ENCODE data around the gene DMXL1. TPM values are rescaled to one million over a fixed set of nuclear protein-coding genes. Genes with fewer than 3 reads are reported as not detected.

DMXL1 gene
- total RNA-seq, 6 experiments from 2014 or later = 19.1 to 25.6 (median 22.9) TPM

- no peaks in the 10 kb centered on the region for H3K27me3 ChIP-seq
- H3K4me3 ChIP-seq = no peak overlapping the region
- no peak overlapping the region for H3K27ac ChIP-seq
- H3K9me3 ChIP-seq = no peaks in the 10 kb centered on the region
- WGBS (ENCODE audit: insufficient coverage, low coverage, low lambda C conversion rate, missing lambda C conversion rate) = 100% methylated on average over 1 of the region's 2 CpGs
- DNase-seq (no peak), ATAC-seq (peak in 1 of 4 donors; percentile 23)
- TF ChIP-seq, protein P1, sequence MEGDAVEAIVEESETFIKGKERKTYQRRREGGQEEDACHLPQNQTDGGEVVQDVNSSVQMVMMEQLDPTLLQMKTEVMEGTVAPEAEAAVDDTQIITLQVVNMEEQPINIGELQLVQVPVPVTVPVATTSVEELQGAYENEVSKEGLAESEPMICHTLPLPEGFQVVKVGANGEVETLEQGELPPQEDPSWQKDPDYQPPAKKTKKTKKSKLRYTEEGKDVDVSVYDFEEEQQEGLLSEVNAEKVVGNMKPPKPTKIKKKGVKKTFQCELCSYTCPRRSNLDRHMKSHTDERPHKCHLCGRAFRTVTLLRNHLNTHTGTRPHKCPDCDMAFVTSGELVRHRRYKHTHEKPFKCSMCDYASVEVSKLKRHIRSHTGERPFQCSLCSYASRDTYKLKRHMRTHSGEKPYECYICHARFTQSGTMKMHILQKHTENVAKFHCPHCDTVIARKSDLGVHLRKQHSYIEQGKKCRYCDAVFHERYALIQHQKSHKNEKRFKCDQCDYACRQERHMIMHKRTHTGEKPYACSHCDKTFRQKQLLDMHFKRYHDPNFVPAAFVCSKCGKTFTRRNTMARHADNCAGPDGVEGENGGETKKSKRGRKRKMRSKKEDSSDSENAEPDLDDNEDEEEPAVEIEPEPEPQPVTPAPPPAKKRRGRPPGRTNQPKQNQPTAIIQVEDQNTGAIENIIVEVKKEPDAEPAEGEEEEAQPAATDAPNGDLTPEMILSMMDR (IDR thresholded peaks at IDR 0.05) = no peak
- TF ChIP-seq POLR2A (IDR thresholded peaks at IDR 0.05) = no peak
- no peaks in the 10 kb centered on the region for H3K4me1 ChIP-seq
- H3K36me3 ChIP-seq = no peaks in the 10 kb centered on the region
- intact Hi-C loops (cut with DNase I) = no loop called here
Measured at GRCh38 chr5:119290607-119291006, 219.7 kb downstream of the DMXL1 start.

DNA sequence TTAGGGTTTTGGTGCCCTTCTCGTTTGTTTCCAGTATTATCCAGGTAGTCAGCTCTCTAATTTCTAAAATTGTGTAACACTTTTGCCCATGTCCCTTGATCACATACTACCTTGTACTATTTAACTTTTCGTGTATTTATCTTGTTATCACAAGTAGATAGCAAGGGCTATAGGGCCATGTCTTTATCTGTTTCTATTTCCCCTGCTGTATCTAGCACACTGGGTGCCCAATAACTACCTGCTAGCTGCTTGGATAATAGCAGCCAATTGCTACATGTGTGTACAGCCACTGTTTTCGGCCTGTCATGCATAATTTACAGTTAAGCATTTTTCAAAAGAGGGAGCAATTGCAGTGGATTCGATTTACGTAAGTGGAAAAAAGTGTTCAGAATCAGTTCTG, 220.2 kb downstream of the DMXL1 start:
- Histone ChIP-seq H3K36me3 (no peaks in the 10 kb centered on the region), H3K27ac (no peak overlapping the region), H3K4me3 (no peak overlapping the region), H3K27me3 (no peaks in the 10 kb centered on the region), H3K9me3 (no peaks in the 10 kb centered on the region), H3K4me1 (no peaks in the 10 kb centered on the region)
- TF ChIP-seq, protein P1 (IDR thresholded peaks at IDR 0.05) = no peak
- ATAC-seq = peak in 1 of 4 donors; percentile 31
- 75% methylated on average over 4 of the region's 5 CpGs for WGBS (ENCODE audit: insufficient coverage, low coverage, low lambda C conversion rate, missing lambda C conversion rate)
- DNase-seq = no peak
- intact Hi-C loops (cut with DNase I) = no loop called here

DNA sequence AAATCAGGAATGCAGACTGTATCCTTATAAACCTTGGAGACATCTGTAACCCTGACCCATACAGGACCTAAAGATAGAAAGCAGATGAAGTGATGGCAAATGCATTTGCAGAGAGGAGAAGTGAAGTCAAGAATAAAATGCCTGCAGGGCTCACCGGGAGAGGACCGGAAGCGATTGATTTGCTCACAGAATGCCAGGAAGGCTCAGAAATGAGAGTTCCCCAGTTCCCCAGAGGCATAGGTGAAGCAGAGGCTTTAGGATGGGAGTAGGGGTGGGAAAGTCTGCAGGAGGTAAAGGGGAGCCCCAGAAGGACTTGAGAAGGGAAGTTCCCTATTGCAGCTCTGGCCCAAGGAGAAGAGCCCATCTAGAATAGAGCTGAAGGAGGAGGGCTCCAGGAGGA, 221.0 kb downstream of the DMXL1 start:
- 60% methylated on average over 2 of the region's 3 CpGs for WGBS (ENCODE audit: insufficient coverage, low coverage, low lambda C conversion rate, missing lambda C conversion rate)
- no peaks in the 10 kb centered on the region for H3K36me3 ChIP-seq
- DNase-seq (no peak), ATAC-seq (no peak)
- H3K9me3 ChIP-seq = no peaks in the 10 kb centered on the region
- H3K27me3 ChIP-seq = no peaks in the 10 kb centered on the region
- H3K4me3 ChIP-seq = no peak overlapping the region
- TF ChIP-seq POLR2A (IDR thresholded peaks at IDR 0.05) = no peak
- TF ChIP-seq, protein P1 (IDR thresholded peaks at IDR 0.05) = no peak
- intact Hi-C loops (cut with DNase I) = no loop called here
- no peaks in the 10 kb centered on the region for H3K4me1 ChIP-seq
- no peak overlapping the region for H3K27ac ChIP-seq

DNA sequence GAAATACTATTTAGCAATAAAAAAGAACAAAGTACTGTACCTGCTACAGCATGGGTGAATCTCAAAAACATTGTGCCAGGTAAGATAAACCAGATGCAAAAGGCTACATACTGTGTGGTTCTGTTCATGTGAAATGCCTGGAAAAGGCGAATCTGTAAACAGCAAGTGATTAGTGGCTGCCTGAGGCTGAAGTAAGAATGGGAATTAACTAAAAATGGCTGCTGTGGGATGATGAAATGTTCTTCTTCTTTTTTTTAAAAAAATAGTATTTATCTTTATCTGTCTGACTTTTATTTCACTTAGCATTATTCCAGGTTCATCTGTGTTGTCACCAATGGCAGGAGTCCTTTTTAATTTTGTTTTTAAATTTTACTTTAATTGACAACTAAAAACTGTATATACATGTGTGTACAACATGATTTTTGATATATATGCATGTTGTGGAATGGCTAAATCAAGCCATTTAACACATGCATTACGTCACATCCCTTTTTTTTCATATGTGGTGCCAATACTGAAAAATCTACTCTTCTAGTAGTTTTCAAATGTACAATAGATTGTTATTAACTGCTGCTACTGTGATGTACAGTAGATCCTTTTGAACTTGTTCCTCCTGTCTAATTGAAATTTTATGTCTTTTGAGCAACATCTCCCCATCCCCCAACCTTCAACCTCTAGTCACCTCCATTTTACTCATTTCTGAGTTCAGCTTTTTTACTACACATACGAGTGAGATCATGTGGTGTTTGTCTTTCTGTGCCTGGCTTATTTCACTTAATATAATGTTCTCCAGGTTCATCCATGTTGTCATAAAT, 222.0 kb downstream of the DMXL1 start:
- Histone ChIP-seq H3K9me3 (no peaks in the 10 kb centered on the region), H3K27ac (no peak overlapping the region), H3K36me3 (no peaks in the 10 kb centered on the region), H3K4me1 (no peaks in the 10 kb centered on the region), H3K4me3 (no peak overlapping the region), H3K27me3 (no peaks in the 10 kb centered on the region)
- ATAC-seq (no peak), DNase-seq (no peak)
- TF ChIP-seq, protein P1 (IDR thresholded peaks at IDR 0.05) = no peak
- intact Hi-C loops (cut with DNase I) = no loop called here
- WGBS (ENCODE audit: insufficient coverage, low coverage, low lambda C conversion rate, missing lambda C conversion rate) = 66% methylated on average over 3 of the region's 3 CpGs
